ENCODE measurements around the gene RAB7A. TPM values are rescaled to one million over a fixed set of nuclear protein-coding genes. Genes with fewer than 3 reads are reported as not detected.

RAB7A gene
- total RNA-seq, 1 experiment from 2014 or later: 233 TPM

DNA sequence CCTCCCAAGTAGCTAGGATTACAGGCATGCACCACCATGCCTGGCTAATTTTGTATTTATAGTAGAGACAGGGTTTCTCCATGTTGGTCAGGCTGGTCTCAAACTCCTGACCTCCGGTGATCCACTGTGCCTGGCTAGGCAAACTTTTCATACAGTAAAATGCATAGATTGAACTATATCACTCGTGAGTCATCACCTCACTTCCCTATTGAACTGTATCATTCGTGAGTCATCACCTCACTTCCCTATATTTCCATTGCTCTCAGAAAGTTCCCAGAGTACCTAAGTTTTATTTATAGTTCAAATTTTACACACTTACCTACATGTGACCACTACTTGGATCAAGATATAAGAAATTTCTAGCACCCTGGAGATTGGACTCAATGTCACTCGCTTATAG is 79.8 kb downstream of the RAB7A start:
- ATAC-seq (peak; percentile 55; the same call in 1 of the 2 replicates), DNase-seq (ENCODE audit: low read depth, low spot score) (no peak)
- H3K9me3 ChIP-seq (ENCODE audit: control insufficient read depth in 1 of 2, insufficient read depth in 1 of 2, low read depth in 1 of 2, low read length in 2 of 2): no peaks in the 10 kb centered on the region
- no TSS peak for BruUV-seq (replicated peaks)
- CTCF ChIA-PET: no interaction called here
- no peak overlapping the region for H3K4me3 ChIP-seq (replicated peaks in 1 of 2; ENCODE audit: low read depth in 1 of 2, low read length in 2 of 2)
- RAD21 ChIA-PET (ENCODE audit: low non-redundant PET in 1 of 2, low total read pairs in 2 of 2, uncharacterized antibody in 2 of 2, unreplicated experiment in 2 of 2): no interaction called here
- no peaks in the 10 kb centered on the region for H3K27me3 ChIP-seq (ENCODE audit: insufficient read depth, low read length)
- peak overlapping the region; percentile 51 for H3K4me2 ChIP-seq (ENCODE audit: low read length)
- POLR2A ChIA-PET: no interaction called here
- peaks cover 18 to 34% of the 10 kb centered on the region in 2 experiments for H3K36me3 ChIP-seq (ENCODE audit: control insufficient read depth in 1 of 2, insufficient read depth in 2 of 2, low read length in 2 of 2)
- TF ChIP-seq POLR2AphosphoS5 (IDR thresholded peaks at IDR 0.05; ENCODE audit: low read depth, low read length) (no peak), ZFX (IDR thresholded peaks at IDR 0.05) (no peak), FOSL1 (IDR thresholded peaks at IDR 0.05; ENCODE audit: low read depth) (peak; percentile 60), JUND (IDR thresholded peaks at IDR 0.05) (peak; percentile 49), TCF7L2 (IDR thresholded peaks at IDR 0.05; ENCODE audit: borderline replicate concordance, extremely low read depth, insufficient read depth, insufficient read length) (no peak)
- H4K20me1 ChIP-seq (ENCODE audit: insufficient read depth): no peaks in the 10 kb centered on the region
- peaks cover 0 to 31% of the 10 kb centered on the region in 2 experiments; a peak in 2 of 4 replicates for H3K4me1 ChIP-seq (ENCODE audit: control insufficient read depth in 1 of 2, insufficient read depth in 2 of 2, low read length in 2 of 2)
- no peaks in the 10 kb centered on the region for H3K9me2 ChIP-seq (ENCODE audit: insufficient read depth)
- H3K9ac ChIP-seq (ENCODE audit: low read length): no peak overlapping the region
- intact Hi-C loops (cut with micrococcal nuclease): no loop called here
- no peak overlapping the region for H3K27ac ChIP-seq (ENCODE audit: low read depth, low read length)
- no peak overlapping the region for H2AFZ ChIP-seq (ENCODE audit: low read depth, low read length, poor library complexity, severe bottlenecking)
- H3K79me2 ChIP-seq (ENCODE audit: insufficient read depth, low read length): peaks cover 58% of the 10 kb centered on the region

DNA sequence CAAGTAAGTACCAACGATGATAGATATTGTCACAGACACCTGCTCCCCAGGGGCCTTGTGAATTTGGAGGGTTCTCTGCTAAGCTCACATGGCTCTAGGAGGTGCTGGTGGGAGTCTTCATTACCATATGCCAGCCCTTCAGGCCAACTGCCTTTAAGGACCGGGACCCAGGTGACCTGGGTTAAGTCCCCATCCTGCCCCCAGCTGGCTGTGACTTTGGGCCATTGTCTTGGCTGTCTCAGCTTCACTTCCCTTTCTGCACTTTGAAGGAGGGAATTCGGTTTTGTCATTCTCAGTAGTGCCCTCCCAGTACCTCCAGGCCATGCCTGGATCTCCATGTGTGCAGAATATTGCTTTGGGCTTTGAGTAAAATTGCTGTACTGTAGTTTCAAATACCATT is 80.6 kb downstream of the RAB7A start:
- BruUV-seq (replicated peaks): no TSS peak
- intact Hi-C loops (cut with micrococcal nuclease): no loop called here
- ChIA-PET RAD21 (ENCODE audit: low non-redundant PET in 1 of 2, low total read pairs in 2 of 2, uncharacterized antibody in 2 of 2, unreplicated experiment in 2 of 2) (no interaction called here), CTCF (no interaction called here), POLR2A (no interaction called here)
- H3K27me3 ChIP-seq (ENCODE audit: insufficient read depth, low read length): no peaks in the 10 kb centered on the region
- no peak for DNase-seq (ENCODE audit: low read depth, low spot score)
- H3K4me1 ChIP-seq (ENCODE audit: control insufficient read depth in 1 of 2, insufficient read depth in 2 of 2, low read length in 2 of 2): peaks cover 0 to 31% of the 10 kb centered on the region in 2 experiments; a peak in 2 of 4 replicates
- H2AFZ ChIP-seq (ENCODE audit: low read depth, low read length, poor library complexity, severe bottlenecking): no peak overlapping the region
- no peak overlapping the region for H3K4me3 ChIP-seq (replicated peaks in 1 of 2; ENCODE audit: low read depth in 1 of 2, low read length in 2 of 2)
- H3K27ac ChIP-seq (ENCODE audit: low read depth, low read length): no peak overlapping the region
- no peaks in the 10 kb centered on the region for H3K9me3 ChIP-seq (ENCODE audit: control insufficient read depth in 1 of 2, insufficient read depth in 1 of 2, low read depth in 1 of 2, low read length in 2 of 2)
- TF ChIP-seq CEBPB (IDR thresholded peaks at IDR 0.05; ENCODE audit: low read depth) (no peak), CBX3 (IDR thresholded peaks at IDR 0.05; ENCODE audit: low read depth) (no peak), ZFX (IDR thresholded peaks at IDR 0.05) (no peak), POLR2A (IDR thresholded peaks at IDR 0.05; ENCODE audit: borderline replicate concordance, extremely low read depth, insufficient read depth, insufficient read length) (no peak), TCF7L2 (IDR thresholded peaks at IDR 0.05; ENCODE audit: borderline replicate concordance, extremely low read depth, insufficient read depth, insufficient read length) (no peak), EZH2 (IDR thresholded peaks at IDR 0.05) (no peak)
- ATAC-seq: no peak
- H3K9ac ChIP-seq (ENCODE audit: low read length): no peak overlapping the region
- no peaks in the 10 kb centered on the region for H4K20me1 ChIP-seq (ENCODE audit: insufficient read depth)
- peaks cover 25 to 32% of the 10 kb centered on the region in 2 experiments; a peak in 3 of 4 replicates for H3K36me3 ChIP-seq (ENCODE audit: control insufficient read depth in 1 of 2, insufficient read depth in 2 of 2, low read length in 2 of 2)
- no peak overlapping the region for H3K4me2 ChIP-seq (ENCODE audit: low read length)
- peaks cover 50% of the 10 kb centered on the region for H3K79me2 ChIP-seq (ENCODE audit: insufficient read depth, low read length)
- no peaks in the 10 kb centered on the region for H3K9me2 ChIP-seq (ENCODE audit: insufficient read depth)

Data from HCT116 (cell line).